MM.1S (cell line): Measurements from ENCODE around the gene ATXN1.

Experiments used
- DNase-seq: peaks from one replicate; pipeline ENCODE4 v3.0.0-alpha.2; 2015
- H2AFZ ChIP-seq: fragments of 300-600 bp; sonication (generic); 2 replicates; pipeline ENCODE4 v1.6.0; 2016; ENCODE audit warnings: antibody characterized with exemption, low read length
- H3F3A ChIP-seq: fragments of 300-600 bp; sonication (generic); 2 replicates; pipeline ENCODE4 v1.6.1; 2016; ENCODE audit warnings: mild to moderate bottlenecking, antibody characterized with exemption, low read length, moderate library complexity, mixed read lengths; ENCODE audit not compliant: insufficient read depth
- H3K27ac ChIP-seq: fragments of 300-600 bp; sonication (generic); 2 replicates; pipeline ENCODE4 v1.5.1; 2016; ENCODE audit warnings: mild to moderate bottlenecking, low read length
- H3K27me3 ChIP-seq: fragments of 300-600 bp; sonication (generic); replicated peaks from 2 replicates; pipeline ENCODE4 v1.6.0; 2016; ENCODE audit warnings: low read length; ENCODE audit not compliant: insufficient read depth
- H3K36me3 ChIP-seq: fragments of 300-600 bp; sonication (generic); replicated peaks from 2 replicates; pipeline ENCODE4 v1.6.1; 2016; ENCODE audit warnings: mild to moderate bottlenecking, low read length, mixed read lengths; ENCODE audit not compliant: insufficient read depth
- H3K4me1 ChIP-seq: fragments of 300-600 bp; sonication (generic); 2 replicates; pipeline ENCODE4 v1.6.1; 2016; ENCODE audit warnings: low read length, mixed read lengths
- H3K4me2 ChIP-seq: fragments of 300-600 bp; sonication (generic); 2 replicates; pipeline ENCODE4 v1.6.0; 2016; ENCODE audit warnings: low read depth, low read length
- H3K4me3 ChIP-seq: fragments of 300-600 bp; sonication (generic); 2 replicates; pipeline ENCODE4 v1.5.1; 2016; ENCODE audit warnings: low read length, mixed read lengths
- H3K79me2 ChIP-seq: fragments of 300-600 bp; sonication (generic); 2 replicates; pipeline ENCODE4 v1.6.1; 2016; ENCODE audit warnings: mixed run types, low read length, mixed read lengths
- H3K9ac ChIP-seq: fragments of 300-600 bp; sonication (generic); 2 replicates; pipeline ENCODE4 v1.6.1; 2016; ENCODE audit warnings: low read length, mixed read lengths
- H3K9me2 ChIP-seq: fragments of 300-600 bp; sonication (generic); replicated peaks from 2 replicates; pipeline ENCODE4 v1.6.1; 2016; ENCODE audit warnings: mild to moderate bottlenecking, low read length, mixed read lengths; ENCODE audit not compliant: insufficient read depth
- H3K9me3 ChIP-seq: fragments of 300-600 bp; sonication (generic); replicated peaks from 2 replicates; pipeline ENCODE4 v1.6.1; 2016; ENCODE audit warnings: mild to moderate bottlenecking, low read length, mixed read lengths; ENCODE audit not compliant: insufficient read depth
- H4K20me1 ChIP-seq: fragments of 300-600 bp; sonication (generic); 2 replicates; pipeline ENCODE4 v1.6.1; 2016; ENCODE audit warnings: mild to moderate bottlenecking, low read length, moderate library complexity, mixed read lengths; ENCODE audit not compliant: insufficient read depth
- CTCF ChIP-seq: fragments of 300-600 bp; sonication (generic); IDR thresholded peaks from 2 replicates; pipeline ENCODE4 v1.5.1; 2016; ENCODE audit warnings: antibody characterized with exemption, low read length, mixed read lengths
- EZH2 ChIP-seq: fragments of 300-600 bp; sonication (generic); optimal IDR thresholded peaks from 2 replicates; pipeline ENCODE3; 2017; ENCODE audit warnings: low read depth, mild to moderate bottlenecking, antibody characterized with exemption, low read length, mixed read lengths
- EZH2phosphoT487 ChIP-seq: fragments of 300-600 bp; sonication (generic); IDR thresholded peaks from 2 replicates; pipeline ENCODE4 v1.6.1; 2018; ENCODE audit warnings: antibody characterized with exemption, low read length

The ATXN1 gene

GRCh38 chr6:16414205-16414604, 347.1 kb downstream of the ATXN1 start:
- peak overlapping the region; percentile 85; the same call in 1 of the 2 replicates for H3K4me2 ChIP-seq
- H3K9me2 ChIP-seq = no peaks in the 10 kb centered on the region
- H3K27ac ChIP-seq = no peak overlapping the region; the same call in 1 of the 2 replicates
- no peak overlapping the region for H3K9ac ChIP-seq
- DNase-seq = no peak
- no peaks in the 10 kb centered on the region for H3K79me2 ChIP-seq
- peaks cover 7% of the 10 kb centered on the region for H3K4me1 ChIP-seq
- H3F3A ChIP-seq = no peaks in the 10 kb centered on the region
- H4K20me1 ChIP-seq = no peaks in the 10 kb centered on the region
- no peaks in the 10 kb centered on the region for H3K36me3 ChIP-seq
- peak overlapping the region; percentile 43; the same call in 1 of the 2 replicates for H3K4me3 ChIP-seq
- H3K27me3 ChIP-seq = no peaks in the 10 kb centered on the region
- H2AFZ ChIP-seq = no peak overlapping the region
- no peaks in the 10 kb centered on the region for H3K9me3 ChIP-seq
- TF ChIP-seq CTCF = no peak
- no peak for TF ChIP-seq EZH2
- no peak for TF ChIP-seq EZH2phosphoT487

GRCh38 chr6:16413399-16413798, 347.9 kb downstream of the ATXN1 start:
- no peaks in the 10 kb centered on the region for H4K20me1 ChIP-seq
- no peak for TF ChIP-seq EZH2
- no peak for TF ChIP-seq CTCF
- no peak for TF ChIP-seq EZH2phosphoT487
- H3K27ac ChIP-seq = no peak overlapping the region; the same call in 1 of the 2 replicates
- no peaks in the 10 kb centered on the region for H3K79me2 ChIP-seq
- peak overlapping the region; percentile 45; the same call in 1 of the 2 replicates for H3K9ac ChIP-seq
- H3K4me2 ChIP-seq = peak overlapping the region; percentile 85
- H3K36me3 ChIP-seq = no peaks in the 10 kb centered on the region
- H2AFZ ChIP-seq = peak overlapping the region; percentile 32; the same call in 1 of the 2 replicates
- H3K9me2 ChIP-seq = no peaks in the 10 kb centered on the region
- H3K9me3 ChIP-seq = no peaks in the 10 kb centered on the region
- H3F3A ChIP-seq = no peaks in the 10 kb centered on the region
- peak overlapping the region; percentile 43 for H3K4me3 ChIP-seq
- no peaks in the 10 kb centered on the region for H3K27me3 ChIP-seq
- peak; percentile 29 for DNase-seq
- peaks cover 7% of the 10 kb centered on the region for H3K4me1 ChIP-seq

GRCh38 chr6:16412982-16413381, 348.3 kb downstream of the ATXN1 start:
- Histone ChIP-seq H3K36me3 (no peaks in the 10 kb centered on the region), H3K79me2 (no peaks in the 10 kb centered on the region), H3K27me3 (no peaks in the 10 kb centered on the region), H3K27ac (no peak overlapping the region), H3K4me2 (peak overlapping the region; percentile 85), H3K4me3 (peak overlapping the region; percentile 43), H3K9me2 (no peaks in the 10 kb centered on the region), H2AFZ (peak overlapping the region; percentile 32; the same call in 1 of the 2 replicates), H3F3A (no peaks in the 10 kb centered on the region), H3K9me3 (no peaks in the 10 kb centered on the region), H4K20me1 (no peaks in the 10 kb centered on the region), H3K4me1 (peaks cover 7% of the 10 kb centered on the region), H3K9ac (peak overlapping the region; percentile 45; the same call in 1 of the 2 replicates)
- no peak for TF ChIP-seq EZH2phosphoT487
- no peak for TF ChIP-seq CTCF
- no peak for TF ChIP-seq EZH2
- no peak for DNase-seq
